Tibial artery (tissue), 4 donors: ENCODE measurements around the gene RFNG.

ENCODE experiments used
- DNase-seq, 2 donors: peaks; one replicate each; pipeline ENCODE4 v3.0.0-alpha.2; 2019
- H3K27ac ChIP-seq, 2 donors: fragments of 200-600 bp; sonication (generic) in 1 of 2; 1 replicate in 1 of 2; 2 replicates in 1 of 2; pipeline ENCODE4 v1.5.1; 2018 to 2019; ENCODE audit warnings: mild to moderate bottlenecking in 1 of 2
- H3K27me3 ChIP-seq, 2 donors: fragments of 200-600 bp; sonication (generic) in 1 of 2; one replicate each; pipeline versions ENCODE4 v1.5.1 to v1.6.0; 2016 to 2019
- H3K36me3 ChIP-seq, 3 donors: fragments of 200-600 bp; sonication (generic) in 2 of 3; one replicate each; pipeline ENCODE4 v1.5.1; 2016 to 2019; ENCODE audit warnings: mild to moderate bottlenecking in 2 of 3
- H3K4me1 ChIP-seq, 4 donors: fragments of 200-600 bp; sonication (generic) in 2 of 4; 1 replicate in 3 of 4; 2 replicates in 1 of 4; pipeline ENCODE4 v1.5.1; 2016 to 2019
- H3K4me3 ChIP-seq, 2 donors: fragments of 200-600 bp; sonication (generic) in 1 of 2; 1 replicate in 1 of 2; 2 replicates in 1 of 2; pipeline ENCODE4 v1.5.1; 2018 to 2019; ENCODE audit warnings: mild to moderate bottlenecking in 2 of 2
- H3K9me3 ChIP-seq, 3 donors: fragments of 200-600 bp; sonication (generic) in 1 of 3; one replicate each; pipeline ENCODE4 v1.5.1; 2016 to 2019
- CTCF ChIP-seq, 2 experiments: fragments of 200-600 bp in 1 of 2; fragments of 450-650 bp in 1 of 2; IDR thresholded peaks; one replicate each; pipeline ENCODE4 v1.5.1; 2017 to 2019; ENCODE audit warnings: antibody characterized with exemption in 2 of 2, mild to moderate bottlenecking in 1 of 2, moderate library complexity in 1 of 2
- intact Hi-C: fragments of 100-400 bp; cut with DNase I; formaldehyde crosslinking; loops from one replicate; pipeline ENCODE4 v1.15.0; 2023; ENCODE audit warnings: low total_unique reads

Gene RFNG

DNA sequence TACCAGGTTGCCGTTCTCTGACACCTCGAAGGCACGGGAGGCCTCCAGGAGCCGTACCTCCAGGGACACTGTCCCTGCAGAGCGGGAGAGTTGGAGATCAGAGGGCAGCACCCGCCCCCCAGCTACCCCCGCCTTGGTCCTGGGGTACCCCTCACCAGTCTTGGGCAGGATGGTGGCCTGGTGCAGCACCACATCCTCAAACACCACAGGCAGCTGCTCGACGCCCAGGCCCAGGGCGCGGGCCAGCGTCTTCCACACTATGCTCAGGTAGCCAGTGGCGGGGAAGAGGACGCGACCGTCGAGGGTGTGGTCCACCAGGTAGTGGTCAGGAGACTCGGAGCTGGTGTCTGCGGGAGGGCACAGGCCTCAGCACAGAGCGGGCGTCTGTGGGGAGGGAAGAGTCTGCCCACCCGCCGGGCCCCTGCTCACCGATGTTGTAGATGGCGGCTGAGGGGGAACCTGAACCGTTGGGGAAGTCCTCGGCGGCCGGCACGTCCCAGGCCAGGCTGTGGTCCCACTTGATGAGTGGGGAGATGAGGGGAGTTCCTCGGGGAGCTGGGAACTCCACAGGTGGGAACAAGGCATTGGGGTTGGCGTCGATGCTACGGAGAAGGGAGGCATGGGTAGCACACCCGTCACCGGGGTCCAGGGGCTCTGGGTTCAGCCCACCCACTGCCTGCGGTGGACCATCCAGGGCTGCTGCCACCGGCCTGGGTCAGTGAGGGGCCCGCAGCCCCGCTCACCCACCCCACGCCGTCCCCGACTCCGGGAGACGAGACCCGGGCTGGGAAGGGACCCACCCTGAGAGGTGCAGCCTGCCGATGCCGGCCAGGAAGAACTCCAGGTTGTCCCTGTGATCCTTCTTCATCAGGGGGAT is 36.6 kb upstream of the RFNG start:
- Histone ChIP-seq H3K27ac (no peak overlapping the region), H3K4me3 (no peak overlapping the region), H3K36me3 (peaks cover 97 to 100% (median 100%) of the 10 kb centered on the region in 3 donors), H3K27me3 (no peaks in the 10 kb centered on the region), H3K4me1 (no peaks in the 10 kb centered on the region), H3K9me3 (no peaks in the 10 kb centered on the region)
- TF ChIP-seq CTCF (IDR thresholded peaks at IDR 0.05), result no peak
- intact Hi-C loops, result no loop called here
- no peak for DNase-seq

- DNase-seq, result no peak
- intact Hi-C loops, result no loop called here
- H3K36me3 ChIP-seq, result peaks cover 97 to 100% (median 100%) of the 10 kb centered on the region in 3 donors
Measured at GRCh38 chr17:82086941-82087906, 35.6 kb upstream of the RFNG start.

GRCh38 chr17:82085931-82086764 is 34.5 kb upstream of the RFNG start:
- H3K36me3 ChIP-seq, result peaks cover 97 to 100% (median 100%) of the 10 kb centered on the region in 3 donors
- H3K4me1 ChIP-seq, result no peaks in the 10 kb centered on the region
- no peaks in the 10 kb centered on the region for H3K27me3 ChIP-seq
- H3K27ac ChIP-seq, result no peak overlapping the region
- no peak for TF ChIP-seq CTCF (IDR thresholded peaks at IDR 0.05)
- no peak for DNase-seq
- intact Hi-C loops, result no loop called here
- no peak overlapping the region for H3K4me3 ChIP-seq
- no peaks in the 10 kb centered on the region for H3K9me3 ChIP-seq

More at GRCh38 chr17:82086941-82087906, 35.6 kb upstream of the RFNG start:
- no peak overlapping the region for H3K27ac ChIP-seq
- H3K9me3 ChIP-seq, result no peaks in the 10 kb centered on the region
- H3K4me3 ChIP-seq, result no peak overlapping the region
- H3K4me1 ChIP-seq, result no peaks in the 10 kb centered on the region
- no peaks in the 10 kb centered on the region for H3K27me3 ChIP-seq
- no peak for TF ChIP-seq CTCF (IDR thresholded peaks at IDR 0.05)

DNA sequence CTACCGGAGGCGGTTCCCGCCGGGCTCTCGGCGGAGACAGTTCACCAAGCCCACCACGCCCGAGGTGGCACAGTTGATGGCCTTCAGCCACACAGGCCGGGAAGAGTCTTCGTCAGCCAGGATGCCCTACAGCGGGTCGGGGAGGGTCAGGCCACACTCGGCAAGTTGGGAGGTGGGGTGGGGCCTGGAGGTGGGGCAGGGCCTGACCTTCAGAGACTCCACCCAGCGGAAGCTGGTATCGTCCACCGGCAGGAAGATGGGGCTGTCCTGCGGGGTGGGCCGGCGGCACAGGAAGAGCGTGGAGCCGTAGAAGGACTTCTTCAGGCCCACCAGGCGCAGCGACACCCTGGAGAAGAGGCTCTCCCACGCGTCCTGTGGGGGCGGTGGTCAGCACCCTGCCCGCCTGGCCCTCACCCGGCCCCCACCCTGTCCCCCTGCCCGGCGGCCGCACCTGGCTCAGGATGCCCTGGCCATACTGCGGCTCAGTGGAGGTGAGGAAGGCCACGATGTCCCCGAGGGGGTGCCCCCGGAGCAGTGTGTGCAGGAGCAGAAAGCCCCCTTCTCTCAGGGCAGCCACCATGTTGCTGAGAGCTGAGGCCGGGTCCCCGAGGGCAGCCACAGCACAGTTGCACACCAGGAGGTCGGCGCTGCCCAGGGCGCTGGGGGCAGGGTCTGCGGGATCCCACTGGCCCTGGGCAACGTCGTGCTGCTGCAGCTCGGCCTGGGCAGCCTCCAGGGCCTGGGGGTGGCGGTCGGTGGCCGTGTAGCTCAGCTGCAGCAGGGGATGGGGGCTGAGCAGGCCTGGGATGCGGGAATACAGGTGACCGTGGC is 33.6 kb upstream of the RFNG start:
- no peaks in the 10 kb centered on the region for H3K27me3 ChIP-seq
- H3K9me3 ChIP-seq, result no peaks in the 10 kb centered on the region
- DNase-seq, result no peak
- intact Hi-C loops, result no loop called here
- H3K27ac ChIP-seq, result no peak overlapping the region
- H3K36me3 ChIP-seq, result peaks cover 97 to 100% (median 100%) of the 10 kb centered on the region in 3 donors
- no peak for TF ChIP-seq CTCF (IDR thresholded peaks at IDR 0.05)
- H3K4me3 ChIP-seq, result no peak overlapping the region
- H3K4me1 ChIP-seq, result no peaks in the 10 kb centered on the region
